Neural cell (in vitro differentiated cells): ENCODE data around the gene PRKCD. TPM values are rescaled to one million over a fixed set of nuclear protein-coding genes. Genes with fewer than 3 reads are reported as not detected.

Experiments
- H2AFZ ChIP-seq: fragments of 200-600, 300-800 bp; sonication (generic), shearing (Covaris generic); 2 replicates; pipeline ENCODE4 v1.6.0; 2014; ENCODE audit warnings: low read depth, mild to moderate bottlenecking, antibody characterized with exemption, low read length, moderate library complexity
- H3F3A ChIP-seq: fragments of 200-600 bp; shearing (Covaris generic); 2 replicates; pipeline ENCODE4 v1.6.1; 2016; ENCODE audit warnings: mild to moderate bottlenecking, moderate library complexity, mixed read lengths, antibody characterized with exemption, low read length; ENCODE audit not compliant: insufficient read depth, poor library complexity, severe bottlenecking
- H3K27ac ChIP-seq: fragments of 200-600, 300-800 bp; sonication (generic), shearing (Covaris generic); 2 replicates; pipeline ENCODE4 v1.5.1; 2014; ENCODE audit warnings: mild to moderate bottlenecking, low read length, moderate library complexity
- H3K27me3 ChIP-seq: fragments of 300-800, 200-600 bp; sonication (generic), shearing (Covaris generic); 2 replicates; pipeline ENCODE4 v1.6.0; 2014; ENCODE audit warnings: mild to moderate bottlenecking, low read depth, low read length, moderate library complexity; ENCODE audit not compliant: insufficient read depth
- H3K36me3 ChIP-seq: fragments of 300-800, 200-600 bp; sonication (generic), shearing (Covaris generic); 2 replicates; pipeline ENCODE4 v1.5.1; 2014; ENCODE audit warnings: mild to moderate bottlenecking, antibody characterized with exemption, low read length, moderate library complexity; ENCODE audit not compliant: insufficient read depth
- H3K4me2 ChIP-seq: fragments of 300-800, 200-600 bp; sonication (generic), shearing (Covaris generic); 2 replicates; pipeline ENCODE4 v1.6.0; 2014; ENCODE audit warnings: mild to moderate bottlenecking, low read length
- H3K4me3 ChIP-seq: fragments of 300-800, 200-600 bp; sonication (generic), shearing (Covaris generic); 2 replicates; pipeline ENCODE4 v1.5.1; 2014; ENCODE audit warnings: mild to moderate bottlenecking, low read length, moderate library complexity
- H3K79me2 ChIP-seq: fragments of 200-600 bp; shearing (Covaris generic); replicated peaks from 2 replicates; pipeline ENCODE4 v1.6.0; 2014; ENCODE audit warnings: mild to moderate bottlenecking, low read length, moderate library complexity; ENCODE audit not compliant: insufficient read depth
- H3K9ac ChIP-seq: fragments of 300-800, 200-600 bp; sonication (generic), shearing (Covaris generic); 2 replicates; pipeline ENCODE4 v1.6.1; 2016; ENCODE audit warnings: mild to moderate bottlenecking, low read length, mixed read lengths
- H3K9me2 ChIP-seq: fragments of 200-600 bp; shearing (Covaris generic); 2 replicates; pipeline ENCODE4 v1.6.1; 2016; ENCODE audit warnings: mild to moderate bottlenecking, low read length, mixed read lengths; ENCODE audit not compliant: insufficient read depth
- H3K9me3 ChIP-seq: fragments of 200-600, 300-800 bp; sonication (generic), shearing (Covaris generic); 2 replicates; pipeline ENCODE4 v1.6.1; 2016; ENCODE audit warnings: mild to moderate bottlenecking, mixed run types, low read length, moderate library complexity, mixed read lengths
- H4K20me1 ChIP-seq: fragments of 200-600 bp; shearing (Covaris generic); 2 replicates; pipeline ENCODE4 v1.6.1; 2016; ENCODE audit warnings: mild to moderate bottlenecking, mixed run types; ENCODE audit not compliant: insufficient read depth
- CTCF ChIP-seq: fragments of 450-650 bp; IDR thresholded peaks from 2 replicates; pipeline ENCODE4 v1.5.1; 2014; ENCODE audit warnings: antibody characterized with exemption, mild to moderate bottlenecking, moderate library complexity; ENCODE audit not compliant: poor library complexity, severe bottlenecking
- EP300 ChIP-seq: fragments of 450-650 bp; conservative IDR thresholded peaks from 2 replicates; pipeline ENCODE4 v1.6.1; 2014; ENCODE audit warnings: antibody characterized with exemption, mild to moderate bottlenecking, moderate library complexity; ENCODE audit not compliant: poor library complexity, severe bottlenecking
- EZH2 ChIP-seq: fragments of 200-600, 300-800 bp; shearing (Covaris generic), sonication (generic); IDR thresholded peaks from 2 replicates; pipeline ENCODE4 v1.6.1; 2014; ENCODE audit warnings: antibody characterized with exemption, low read length, borderline replicate concordance, mild to moderate bottlenecking; ENCODE audit not compliant: insufficient read depth, poor library complexity, severe bottlenecking
- MXI1 ChIP-seq: fragments of 450-650 bp; conservative IDR thresholded peaks from 2 replicates; pipeline ENCODE4 v1.6.1; 2014; ENCODE audit warnings: antibody characterized with exemption, mild to moderate bottlenecking; ENCODE audit not compliant: poor library complexity, severe bottlenecking
- POLR2AphosphoS5 ChIP-seq: IDR thresholded peaks from 2 replicates; pipeline ENCODE4 v1.6.1; 2012
- RAD21 ChIP-seq: fragments of 450-650 bp; conservative IDR thresholded peaks from 2 replicates; pipeline ENCODE4 v1.6.1; 2014; ENCODE audit warnings: antibody characterized with exemption, mild to moderate bottlenecking, moderate library complexity
- REST ChIP-seq: IDR thresholded peaks from 2 replicates; pipeline ENCODE4 v1.6.1; 2012; ENCODE audit warnings: borderline replicate concordance
- SMC3 ChIP-seq: fragments of 450-650 bp; conservative IDR thresholded peaks from 2 replicates; pipeline ENCODE4 v1.6.1; 2014; ENCODE audit warnings: antibody characterized with exemption, mild to moderate bottlenecking, moderate library complexity; ENCODE audit not compliant: poor library complexity
- TAF1 ChIP-seq: IDR thresholded peaks from 2 replicates; pipeline ENCODE4 v1.6.1; 2012; ENCODE audit warnings: low read depth
- polyA plus RNA-seq: library from polyadenylated mRNA; depleted of rRNA; stranded (reverse); fragments of >200 nt; gene quantifications from 2 replicates; pipeline ENCODE4 v1.2.3, GENCODE V29; 2014

Gene PRKCD
- polyA plus RNA-seq, 1 donor from 2014 or later = not detected

GRCh38 chr3:53216723-53217122 is 55.7 kb downstream of the PRKCD start:
- H3K9me3 ChIP-seq = no peaks in the 10 kb centered on the region
- H3K9me2 ChIP-seq = no peaks in the 10 kb centered on the region
- TF ChIP-seq MXI1 (no peak), EP300 (no peak), EZH2 (no peak), REST (no peak), POLR2AphosphoS5 (no peak), SMC3 (no peak), RAD21 (no peak), TAF1 (no peak), CTCF (no peak)
- no peaks in the 10 kb centered on the region for H3K27me3 ChIP-seq
- H2AFZ ChIP-seq = no peak overlapping the region
- H3K4me3 ChIP-seq = no peak overlapping the region
- no peaks in the 10 kb centered on the region for H3K79me2 ChIP-seq
- H3F3A ChIP-seq = no peaks in the 10 kb centered on the region
- no peak overlapping the region for H3K4me2 ChIP-seq
- H3K9ac ChIP-seq = no peak overlapping the region
- H4K20me1 ChIP-seq = no peaks in the 10 kb centered on the region
- no peaks in the 10 kb centered on the region for H3K36me3 ChIP-seq
- no peak overlapping the region for H3K27ac ChIP-seq

GRCh38 chr3:53217175-53217574 is 56.2 kb downstream of the PRKCD start:
- H4K20me1 ChIP-seq = no peaks in the 10 kb centered on the region
- no peak overlapping the region for H3K9ac ChIP-seq
- no peaks in the 10 kb centered on the region for H3K79me2 ChIP-seq
- no peak overlapping the region for H2AFZ ChIP-seq
- no peak overlapping the region for H3K4me3 ChIP-seq
- H3K27me3 ChIP-seq = no peaks in the 10 kb centered on the region
- H3K4me2 ChIP-seq = no peak overlapping the region
- H3K9me3 ChIP-seq = no peaks in the 10 kb centered on the region
- TF ChIP-seq POLR2AphosphoS5 (no peak), TAF1 (no peak), MXI1 (no peak), EZH2 (no peak), REST (no peak), CTCF (no peak), RAD21 (no peak), SMC3 (no peak), EP300 (no peak)
- no peaks in the 10 kb centered on the region for H3F3A ChIP-seq
- H3K27ac ChIP-seq = no peak overlapping the region
- no peaks in the 10 kb centered on the region for H3K9me2 ChIP-seq
- H3K36me3 ChIP-seq = no peaks in the 10 kb centered on the region
